H1 (cell line): ENCODE data around the gene FAIM2. TPM values are rescaled to one million over a fixed set of nuclear protein-coding genes. Genes with fewer than 3 reads are reported as not detected.

ENCODE experiments used
- CTCF ChIA-PET: fragments of 300-600 bp; sonication (Branson Sonifier 250); formaldehyde crosslinking; loops from one replicate; lab custom pipeline; 2021; ENCODE audit not compliant: partially characterized antibody; lab: Charles Lee
- POLR2A ChIA-PET: fragments of 300-600 bp; sonication (Branson Sonifier 250); formaldehyde crosslinking; loops from one replicate; lab custom pipeline; 2021; ENCODE audit warnings: inconsistent platforms; ENCODE audit not compliant: partially characterized antibody; lab: Charles Lee
- DNase-seq, 2 experiments: peaks; one replicate each; pipeline versions ENCODE4 v3.0.0 to v3.0.0-alpha.2; 2010 to 2022; ENCODE audit warnings: low spot score in 2 of 2, low read depth in 1 of 2, mixed read lengths in 1 of 2
- FAIRE-seq: peaks from 2 replicates; lab custom pipeline; 2011; peaks lifted over from hg19 to GRCh38; lab: Jason Lieb, UNC
- H2AFZ ChIP-seq: 2 replicates; pipeline ENCODE4 v1.8.1; 2012; ENCODE audit warnings: low read length, inconsistent platforms
- H2AK5ac ChIP-seq: 2 replicates; pipeline ENCODE4 v1.6.1; 2013; ENCODE audit warnings: low read depth, low read length
- H2BK120ac ChIP-seq: replicated peaks from 2 replicates; pipeline ENCODE3; 2013; ENCODE audit warnings: low read depth, low read length, inconsistent platforms
- H2BK12ac ChIP-seq: 2 replicates; pipeline ENCODE4 v1.6.1; 2013; ENCODE audit warnings: low read depth, low read length
- H2BK15ac ChIP-seq: 2 replicates; pipeline ENCODE4 v1.6.1; 2013; ENCODE audit warnings: low read length
- H2BK20ac ChIP-seq: 2 replicates; pipeline ENCODE4 v1.6.1; 2013; ENCODE audit warnings: low read length
- H2BK5ac ChIP-seq: 2 replicates; pipeline ENCODE4 v1.6.1; 2013; ENCODE audit warnings: low read depth, low read length
- H3K14ac ChIP-seq: 2 replicates; pipeline ENCODE4 v1.6.1; 2013; ENCODE audit warnings: inconsistent platforms; ENCODE audit not compliant: insufficient read length
- H3K18ac ChIP-seq: 2 replicates; pipeline ENCODE4 v1.6.1; 2013; ENCODE audit warnings: low read length; ENCODE audit errors: extremely low read depth
- H3K23ac ChIP-seq: 2 replicates; pipeline ENCODE4 v1.6.1; 2013; ENCODE audit warnings: inconsistent platforms; ENCODE audit not compliant: insufficient read length
- H3K23me2 ChIP-seq: 2 replicates; pipeline ENCODE4 v1.6.1; 2013; ENCODE audit warnings: low read depth, low read length
- H3K27ac ChIP-seq: 2 replicates; pipeline ENCODE4 v1.6.1; 2011; ENCODE audit warnings: low read depth, low read length, inconsistent platforms
- H3K27me3 ChIP-seq, 4 experiments: replicated peaks in 1 of 4; 1 replicate in 1 of 4; 2 replicates in 3 of 4; pipeline versions ENCODE4 v1.6.1 to v1.8.1; 2011 to 2013; ENCODE audit warnings: low read length in 3 of 4, mild to moderate bottlenecking in 3 of 4, inconsistent platforms in 2 of 4, mixed read lengths in 2 of 4, moderate library complexity in 1 of 4; ENCODE audit not compliant: control insufficient read depth in 3 of 4, insufficient read depth in 3 of 4; ENCODE audit errors: extremely low read depth in 1 of 4
- H3K36me3 ChIP-seq, 4 experiments: 2 replicates each; pipeline versions ENCODE4 v1.6.1 to v1.8.1; 2011 to 2013; ENCODE audit warnings: mild to moderate bottlenecking in 4 of 4, low read length in 3 of 4, moderate library complexity in 2 of 4, control low read depth in 1 of 4, inconsistent platforms in 1 of 4; ENCODE audit not compliant: insufficient read depth in 4 of 4, control insufficient read depth in 2 of 4
- H3K4ac ChIP-seq: replicated peaks from 2 replicates; pipeline ENCODE3; 2013; ENCODE audit warnings: low read length, low read depth, mixed read lengths, inconsistent platforms; ENCODE audit not compliant: insufficient read length
- H3K4me1 ChIP-seq, 4 experiments: replicated peaks in 1 of 4; 1 replicate in 1 of 4; 2 replicates in 3 of 4; pipeline versions ENCODE4 v1.6.1 to v1.8.1; 2011 to 2013; ENCODE audit warnings: low read length in 3 of 4, inconsistent platforms in 2 of 4, mixed read lengths in 1 of 4; ENCODE audit not compliant: insufficient read depth in 4 of 4, control insufficient read depth in 3 of 4
- H3K4me2 ChIP-seq, 2 experiments: 2 replicates each; pipeline versions ENCODE4 v1.6.1 to v1.8.1; 2011 to 2013; ENCODE audit warnings: low read depth in 2 of 2, low read length in 2 of 2, control low read depth in 1 of 2, inconsistent platforms in 1 of 2, mild to moderate bottlenecking in 1 of 2; ENCODE audit not compliant: insufficient read depth in 1 of 2
- H3K4me3 ChIP-seq, 4 experiments: fragments of 200-600, 300-600 bp in 1 of 4; sonication (generic), shearing (Covaris generic), sonication (Bioruptor Twin) in 1 of 4; 2 replicates each; pipeline versions ENCODE4 v1.5.1 to v1.8.1; 2011 to 2016; ENCODE audit warnings: low read length in 4 of 4, low read depth in 3 of 4, control low read depth in 2 of 4, inconsistent platforms in 2 of 4, mild to moderate bottlenecking in 2 of 4, mixed read lengths in 1 of 4, moderate library complexity in 1 of 4; ENCODE audit not compliant: insufficient read depth in 2 of 4; ENCODE audit errors: extremely low read depth in 1 of 4
- H3K56ac ChIP-seq: replicated peaks from 2 replicates; pipeline ENCODE3; 2013; ENCODE audit warnings: low read depth, mild to moderate bottlenecking, mixed read lengths, low read length, inconsistent platforms; ENCODE audit not compliant: insufficient read length
- H3K79me1 ChIP-seq: 2 replicates; pipeline ENCODE4 v1.6.1; 2013; ENCODE audit warnings: low read depth, low read length, control low read depth
- H3K79me2 ChIP-seq, 2 experiments: 2 replicates each; pipeline versions ENCODE4 v1.6.1 to v1.8.1; 2012 to 2013; ENCODE audit warnings: low read length in 2 of 2, mild to moderate bottlenecking in 2 of 2, inconsistent platforms in 1 of 2; ENCODE audit not compliant: insufficient read depth in 2 of 2, control insufficient read depth in 1 of 2
- H3K9ac ChIP-seq, 4 experiments: replicated peaks in 1 of 4; 1 replicate in 1 of 4; 2 replicates in 3 of 4; pipeline versions ENCODE4 v1.6.1 to v1.8.1; 2011 to 2013; ENCODE audit warnings: low read depth in 3 of 4, low read length in 3 of 4, control low read depth in 2 of 4, mild to moderate bottlenecking in 2 of 4, moderate library complexity in 2 of 4, inconsistent platforms in 1 of 4; ENCODE audit errors: extremely low read depth in 1 of 4
- H3K9me3 ChIP-seq, 2 experiments: 2 replicates each; pipeline versions ENCODE4 v1.6.1 to v1.8.1; 2012 to 2013; ENCODE audit warnings: mild to moderate bottlenecking in 2 of 2, moderate library complexity in 2 of 2, control low read depth in 1 of 2, inconsistent platforms in 1 of 2, low read depth in 1 of 2, low read length in 1 of 2, mixed read lengths in 1 of 2; ENCODE audit not compliant: insufficient read depth in 2 of 2
- H4K20me1 ChIP-seq, 2 experiments: replicated peaks in 1 of 2; 2 replicates each; pipeline versions ENCODE3 to v1.8.1; 2011 to 2013; ENCODE audit warnings: inconsistent platforms in 2 of 2, low read length in 2 of 2, mild to moderate bottlenecking in 1 of 2; ENCODE audit not compliant: insufficient read depth in 2 of 2, control insufficient read depth in 1 of 2
- H4K5ac ChIP-seq: 2 replicates; pipeline ENCODE4 v1.6.1; 2013; ENCODE audit warnings: low read length, low read depth, mixed read lengths, inconsistent platforms; ENCODE audit not compliant: insufficient read length
- H4K8ac ChIP-seq: 2 replicates; pipeline ENCODE4 v1.8.0; 2013; ENCODE audit warnings: mild to moderate bottlenecking, moderate library complexity, low read length, inconsistent platforms; ENCODE audit not compliant: insufficient read depth; ENCODE audit errors: extremely low read depth
- H4K91ac ChIP-seq: replicated peaks from 2 replicates; pipeline ENCODE3; 2013; ENCODE audit warnings: low read length, mixed read lengths, inconsistent platforms; ENCODE audit not compliant: insufficient read length
- BCL11A ChIP-seq, 2 experiments: IDR thresholded peaks; one replicate each; pipeline ENCODE4 v1.6.1; 2011; ENCODE audit warnings: low read depth in 2 of 2, low read length in 2 of 2, mild to moderate bottlenecking in 2 of 2
- CREB1 ChIP-seq: IDR thresholded peaks from 2 replicates; pipeline ENCODE4 v1.6.1; 2012; ENCODE audit warnings: inconsistent platforms
- GABPA ChIP-seq: IDR thresholded peaks from 2 replicates; pipeline ENCODE4 v1.6.1; 2011; ENCODE audit warnings: mild to moderate bottlenecking, low read length, moderate library complexity, borderline replicate concordance; ENCODE audit not compliant: insufficient read depth
- TAF7 ChIP-seq: optimal IDR thresholded peaks from 2 replicates; pipeline ENCODE3; 2011; ENCODE audit warnings: low read depth, mild to moderate bottlenecking, inconsistent platforms, low read length, moderate library complexity, borderline replicate concordance
- ZNF274 ChIP-seq: IDR thresholded peaks from 2 replicates; pipeline ENCODE4 v1.7.0; 2012; ENCODE audit warnings: low read length, borderline replicate concordance; ENCODE audit errors: extremely low read depth
- WGBS, 2 experiments: shearing (Covaris generic) in 1 of 2; methylation state at CpG; one replicate each; pipeline versions ENCODE4 v1.1.6 to v1.1.7; 2013 to 2015; ENCODE audit warnings: low lambda C conversion rate in 2 of 2, mixed read lengths in 2 of 2, inconsistent platforms in 1 of 2, low coverage in 1 of 2, missing lambda C conversion rate in 1 of 2; ENCODE audit not compliant: insufficient replicate concordance in 2 of 2, insufficient coverage in 1 of 2, insufficient read length in 1 of 2; ENCODE audit errors: extremely low coverage in 1 of 2, missing lambda C conversion rate in 1 of 2; 5-methylcytosine and 5-hydroxymethylcytosine counted together
- polyA plus RNA-seq, 7 experiments: library from polyadenylated mRNA; depleted of rRNA in 3 of 7; stranded (reverse) in 5 of 7; unstranded in 2 of 7; fragments of >200 nt in 5 of 7; fragments of 200-250 nt in 2 of 7; gene quantifications; 1 replicate in 5 of 7; 2 replicates in 1 of 7; 4 replicates in 1 of 7; pipeline versions ENCODE4 v1.2.1 to v1.2.3, GENCODE V29; 2011 to 2013; ENCODE audit warnings: missing spikeins in 2 of 7, mixed read lengths in 2 of 7
- total RNA-seq: library from RNA; stranded (reverse); fragmentation: NEBNext Ultra II Directional; extraction: Animal tissue kit (Norgen Biotek cat#: 25700); gene quantifications from 2 replicates; pipeline ENCODE4 v1.2.1, GENCODE V29; 2021

Gene FAIM2
- total and polyA plus RNA-seq, 2 of the 8 experiments (the other 6 are each of a cell fraction or from before 2014, with no cell fraction given) = 0.89 to 1.3 TPM

- H4K5ac ChIP-seq = no peak overlapping the region
- no peak overlapping the region for H3K56ac ChIP-seq
- no peaks in the 10 kb centered on the region for H3K36me3 ChIP-seq
- peaks cover 3% of the 10 kb centered on the region; the same call in 1 of the 2 replicates for H3K23me2 ChIP-seq
- no peak overlapping the region for H2BK15ac ChIP-seq
- no peak overlapping the region for H3K23ac ChIP-seq
- no peak overlapping the region for H3K14ac ChIP-seq
- H3K27me3 ChIP-seq = no peaks in the 10 kb centered on the region; a peak in 1 of 7 replicates
- peaks cover 0 to 24% (median 13%) of the 10 kb centered on the region in 4 experiments; a peak in 6 of 7 replicates for H3K4me1 ChIP-seq
- 90% methylated on average over 5 of the region's 5 CpGs; no CpG with 5 or more reads in 1 of the 2 experiments for WGBS, 2 experiments
- H4K20me1 ChIP-seq = peaks cover 0 to 15% of the 10 kb centered on the region in 2 experiments
- H2BK12ac ChIP-seq = no peak overlapping the region
- H2AK5ac ChIP-seq = no peak overlapping the region
- H3K79me1 ChIP-seq = no peaks in the 10 kb centered on the region; the same call in 1 of the 2 replicates
- H2BK120ac ChIP-seq = no peak overlapping the region
- H2BK20ac ChIP-seq = no peak overlapping the region
- H4K8ac ChIP-seq = no peak overlapping the region
- peak overlapping the region; percentile 38 for H3K4ac ChIP-seq
- no peak overlapping the region for H3K9ac ChIP-seq
- ChIA-PET POLR2A (interaction anchor here (0.6 to 2.8 kb wide), 2 partner anchors 8 to 112 kb away, joined by 3 to 8 read pairs; no protein-coding TSS in a partner anchor), CTCF (interaction anchor here (0.9 to 5.0 kb wide), 8 partner anchors 8 to 85 kb away, joined by 3 to 35 read pairs (median 5); no protein-coding TSS in a partner anchor)
- no peak for TF ChIP-seq ZNF274
- TF ChIP-seq TAF7 = no peak
- no peak for TF ChIP-seq CREB1
- no peak for TF ChIP-seq GABPA
- no peak for TF ChIP-seq BCL11A (IDR thresholded peaks at IDR 0.05; ENCODE audit: low read depth in 2 of 2, low read length in 2 of 2)
- no peak overlapping the region for H2AFZ ChIP-seq
- H3K27ac ChIP-seq = no peak overlapping the region
- FAIRE-seq (no peak), DNase-seq (no peak)
- no peaks in the 10 kb centered on the region for H3K79me2 ChIP-seq
- no peak overlapping the region for H2BK5ac ChIP-seq
- H3K18ac ChIP-seq = no peak overlapping the region
- H3K4me2 ChIP-seq = no peak overlapping the region
- no peak overlapping the region for H3K4me3 ChIP-seq
- peak overlapping the region; percentile 40 for H4K91ac ChIP-seq
- peaks cover 0 to 7% of the 10 kb centered on the region in 2 experiments; a peak in 1 of 4 replicates for H3K9me3 ChIP-seq
Observed at GRCh38 chr12:49880756-49881414, 22.8 kb downstream of the FAIM2 start.
